Measurements from ENCODE around the gene GAK.

GAK gene

GRCh38 chr4:867526-868250 is 64.4 kb downstream of the GAK start:
- no peak for DNase-seq

GRCh38 chr4:866761-867390 is 65.2 kb downstream of the GAK start:
- DNase-seq, result no peak

- no peak for DNase-seq
Observed at GRCh38 chr4:866068-866760, 65.9 kb downstream of the GAK start.

GRCh38 chr4:865572-865971 is 66.5 kb downstream of the GAK start:
- no peak for DNase-seq

- DNase-seq, result no peak
Observed at GRCh38 chr4:865121-865465, 67.0 kb downstream of the GAK start.

- DNase-seq, result no peak
Observed at GRCh38 chr4:864456-865120, 67.5 kb downstream of the GAK start.

- no peak for DNase-seq
Observed at GRCh38 chr4:860561-860960, 71.6 kb downstream of the GAK start.

GRCh38 chr4:859496-859895 is 72.6 kb downstream of the GAK start:
- no peak for DNase-seq

- no peak for DNase-seq
Observed at GRCh38 chr4:858831-859451, 73.2 kb downstream of the GAK start.

GRCh38 chr4:858041-858481 is 74.1 kb downstream of the GAK start:
- DNase-seq, result no peak

GRCh38 chr4:857461-857860 is 74.7 kb downstream of the GAK start:
- no peak for DNase-seq

- no peak for DNase-seq
Observed at GRCh38 chr4:856225-856901, 75.8 kb downstream of the GAK start.

GRCh38 chr4:855880-856224 is 76.3 kb downstream of the GAK start:
- DNase-seq, result no peak

GRCh38 chr4:854356-854755 is 77.8 kb downstream of the GAK start:
- DNase-seq, result no peak

GRCh38 chr4:853416-853781 is 78.7 kb downstream of the GAK start:
- no peak for DNase-seq

- no peak for DNase-seq
Observed at GRCh38 chr4:851701-852430, 80.2 kb downstream of the GAK start.

- DNase-seq, result no peak
Observed at GRCh38 chr4:850323-850945, 81.7 kb downstream of the GAK start.

- DNase-seq, result no peak
Observed at GRCh38 chr4:849478-850175, 82.5 kb downstream of the GAK start.

GRCh38 chr4:848803-849477 is 83.2 kb downstream of the GAK start:
- DNase-seq, result no peak

- DNase-seq, result no peak
Observed at GRCh38 chr4:848307-848691, 83.8 kb downstream of the GAK start.

Data from NCI-H69 (cell line).